HEK293 (cell line): ENCODE data around the gene PCNX3.

Source experiments
- CTCF ChIA-PET: fragments of 350-600 bp; formaldehyde crosslinking; extraction: SDS; loops from one replicate; lab custom pipeline; 2021; ENCODE audit warnings: antibody characterized with exemption; lab: Yijun Ruan, JAX
- POLR2A ChIA-PET: fragments of 300-600 bp; formaldehyde crosslinking; extraction: SDS; loops from one replicate; lab custom pipeline; 2020; ENCODE audit warnings: antibody characterized with exemption, inconsistent platforms; lab: Yijun Ruan, JAX
- H3K27ac ChIP-seq: fragments of 200-500 bp; sonication (Bioruptor generic); 2 replicates; pipeline ENCODE4 v1.5.1; 2014; ENCODE audit warnings: low read depth, low read length, control low read depth, inconsistent platforms; ENCODE audit errors: extremely low read depth
- H3K36me3 ChIP-seq, 2 experiments: fragments of 200-500 bp in 1 of 2; sonication (Bioruptor generic) in 1 of 2; 1 replicate in 1 of 2; 2 replicates in 1 of 2; pipeline ENCODE4 v1.5.1; 2014 to 2017; ENCODE audit warnings: inconsistent platforms in 2 of 2, low read length in 2 of 2; ENCODE audit not compliant: control insufficient read depth in 2 of 2, insufficient read depth in 1 of 2
- H3K4me1 ChIP-seq: fragments of 200-500 bp; sonication (Bioruptor generic); 2 replicates; pipeline ENCODE4 v1.5.1; 2014; ENCODE audit warnings: mild to moderate bottlenecking, low read length, inconsistent platforms; ENCODE audit not compliant: control insufficient read depth, insufficient read depth
- H3K4me3 ChIP-seq: 2 replicates; pipeline ENCODE4 v1.5.1; 2011; ENCODE audit warnings: low read depth, mild to moderate bottlenecking, control low read depth, low read length, moderate library complexity
- H3K9me3 ChIP-seq: fragments of 200-500 bp; sonication (Bioruptor generic); 2 replicates; pipeline ENCODE4 v1.5.1; 2014; ENCODE audit warnings: low read depth, low read length, inconsistent platforms; ENCODE audit not compliant: control insufficient read depth, insufficient read depth
- ELK4 ChIP-seq: IDR thresholded peaks from 2 replicates; pipeline ENCODE4 v1.6.1; 2011; ENCODE audit warnings: mild to moderate bottlenecking, low read depth, low read length, borderline replicate concordance
- GLI2 ChIP-seq: fragments of 450-650 bp; formaldehyde crosslinking; IDR thresholded peaks from 2 replicates; pipeline ENCODE4; 2017; ENCODE audit warnings: missing biosample characterization, missing genetic modification characterization, low read depth, borderline replicate concordance
- GLI4 ChIP-seq: fragments of 450-650 bp; formaldehyde crosslinking; IDR thresholded peaks from 2 replicates; pipeline ENCODE4 v1.5.1; 2016; ENCODE audit warnings: missing biosample characterization, missing genetic modification characterization
- HIC1 ChIP-seq: fragments of 450-650 bp; formaldehyde crosslinking; IDR thresholded peaks from 2 replicates; pipeline ENCODE4 v1.5.1; 2016; ENCODE audit warnings: missing biosample characterization, missing genetic modification characterization
- KLF1 ChIP-seq: fragments of 450-650 bp; formaldehyde crosslinking; IDR thresholded peaks from 2 replicates; pipeline ENCODE4 v1.5.1; 2016; ENCODE audit warnings: missing biosample characterization, missing genetic modification characterization
- KLF10 ChIP-seq: fragments of 450-650 bp; IDR thresholded peaks from 2 replicates; pipeline ENCODE4 v1.5.1; 2018; ENCODE audit warnings: missing biosample characterization, mild to moderate bottlenecking, missing genetic modification characterization
- KLF17 ChIP-seq: fragments of 450-650 bp; formaldehyde crosslinking; IDR thresholded peaks from 2 replicates; pipeline ENCODE4 v1.5.1; 2016; ENCODE audit warnings: missing biosample characterization, missing genetic modification characterization
- MZF1 ChIP-seq: fragments of 450-650 bp; formaldehyde crosslinking; IDR thresholded peaks from 2 replicates; pipeline ENCODE4 v1.5.1; 2017; ENCODE audit warnings: missing biosample characterization, missing genetic modification characterization, borderline replicate concordance
- SP3 ChIP-seq: fragments of 450-650 bp; formaldehyde crosslinking; IDR thresholded peaks from 2 replicates; pipeline ENCODE4 v1.5.1; 2016; ENCODE audit warnings: missing biosample characterization, missing genetic modification characterization
- ZBTB26 ChIP-seq: fragments of 450-650 bp; formaldehyde crosslinking; optimal IDR thresholded peaks from 2 replicates; pipeline ENCODE3; 2016; ENCODE audit warnings: missing biosample characterization, mild to moderate bottlenecking, missing genetic modification characterization
- ZBTB48 ChIP-seq: fragments of 450-650 bp; formaldehyde crosslinking; IDR thresholded peaks from 2 replicates; pipeline ENCODE4 v1.5.1; 2016; ENCODE audit warnings: missing biosample characterization, missing genetic modification characterization
- ZBTB7A ChIP-seq: fragments of 450-650 bp; formaldehyde crosslinking; IDR thresholded peaks from 2 replicates; pipeline ENCODE4 v1.5.1; 2016; ENCODE audit warnings: low read depth, missing biosample characterization, missing genetic modification characterization
- ZNF114 ChIP-seq: fragments of 450-650 bp; formaldehyde crosslinking; IDR thresholded peaks from 2 replicates; pipeline ENCODE4 v1.5.0; 2017; ENCODE audit warnings: missing biosample characterization, missing genetic modification characterization
- ZNF132 ChIP-seq: fragments of 450-650 bp; formaldehyde crosslinking; IDR thresholded peaks from 2 replicates; pipeline ENCODE4 v1.5.1; 2017; ENCODE audit warnings: missing biosample characterization, missing genetic modification characterization, borderline replicate concordance
- ZNF146 ChIP-seq: fragments of 450-650 bp; formaldehyde crosslinking; IDR thresholded peaks from 2 replicates; pipeline ENCODE4 v1.5.1; 2016; ENCODE audit warnings: missing biosample characterization, missing genetic modification characterization
- ZNF16 ChIP-seq: fragments of 450-650 bp; formaldehyde crosslinking; IDR thresholded peaks from 2 replicates; pipeline ENCODE4 v1.5.1; 2016; ENCODE audit warnings: low read depth, missing biosample characterization, missing genetic modification characterization
- ZNF169 ChIP-seq: fragments of 450-650 bp; formaldehyde crosslinking; IDR thresholded peaks from 2 replicates; pipeline ENCODE4 v1.5.1; 2016; ENCODE audit warnings: missing biosample characterization, missing genetic modification characterization
- ZNF19 ChIP-seq: fragments of 450-650 bp; formaldehyde crosslinking; IDR thresholded peaks from 2 replicates; pipeline ENCODE4; 2016; ENCODE audit warnings: missing biosample characterization, missing genetic modification characterization, low read depth
- ZNF23 ChIP-seq: fragments of 450-650 bp; formaldehyde crosslinking; IDR thresholded peaks from 2 replicates; pipeline ENCODE4 v1.5.1; 2016; ENCODE audit warnings: missing biosample characterization, missing genetic modification characterization, borderline replicate concordance
- ZNF280C ChIP-seq: fragments of 450-650 bp; formaldehyde crosslinking; IDR thresholded peaks from 2 replicates; pipeline ENCODE4 v1.5.1; 2016; ENCODE audit warnings: missing biosample characterization, missing genetic modification characterization
- ZNF404 ChIP-seq: fragments of 450-650 bp; formaldehyde crosslinking; IDR thresholded peaks from 2 replicates; pipeline ENCODE4 v1.5.1; 2017; ENCODE audit warnings: missing biosample characterization, missing genetic modification characterization
- ZNF48 ChIP-seq: fragments of 450-650 bp; formaldehyde crosslinking; IDR thresholded peaks from 2 replicates; pipeline ENCODE4 v1.5.1; 2016; ENCODE audit warnings: missing biosample characterization, missing genetic modification characterization
- ZNF510 ChIP-seq: fragments of 450-650 bp; formaldehyde crosslinking; IDR thresholded peaks from 2 replicates; pipeline ENCODE4 v1.5.1; 2018; ENCODE audit warnings: mild to moderate bottlenecking, missing genetic modification characterization, missing biosample characterization; ENCODE audit not compliant: insufficient replicate concordance
- ZNF623 ChIP-seq: fragments of 450-650 bp; formaldehyde crosslinking; IDR thresholded peaks from 2 replicates; pipeline ENCODE4 v1.5.1; 2016; ENCODE audit warnings: missing biosample characterization, missing genetic modification characterization
- ZNF785 ChIP-seq: fragments of 450-650 bp; formaldehyde crosslinking; IDR thresholded peaks from 2 replicates; pipeline ENCODE4 v1.5.1; 2016; ENCODE audit warnings: missing biosample characterization, missing genetic modification characterization
- TF ChIP-seq, protein P1 (sequence below): fragments of 450-650 bp; IDR thresholded peaks from 2 replicates; pipeline ENCODE4 v1.5.1; 2018; ENCODE audit warnings: missing biosample characterization, missing genetic modification characterization
- TF ChIP-seq, protein P2 (sequence below): fragments of 450-650 bp; formaldehyde crosslinking; IDR thresholded peaks from 2 replicates; pipeline ENCODE4 v1.5.1; 2016; ENCODE audit warnings: missing biosample characterization, missing genetic modification characterization

PCNX3 gene

DNA sequence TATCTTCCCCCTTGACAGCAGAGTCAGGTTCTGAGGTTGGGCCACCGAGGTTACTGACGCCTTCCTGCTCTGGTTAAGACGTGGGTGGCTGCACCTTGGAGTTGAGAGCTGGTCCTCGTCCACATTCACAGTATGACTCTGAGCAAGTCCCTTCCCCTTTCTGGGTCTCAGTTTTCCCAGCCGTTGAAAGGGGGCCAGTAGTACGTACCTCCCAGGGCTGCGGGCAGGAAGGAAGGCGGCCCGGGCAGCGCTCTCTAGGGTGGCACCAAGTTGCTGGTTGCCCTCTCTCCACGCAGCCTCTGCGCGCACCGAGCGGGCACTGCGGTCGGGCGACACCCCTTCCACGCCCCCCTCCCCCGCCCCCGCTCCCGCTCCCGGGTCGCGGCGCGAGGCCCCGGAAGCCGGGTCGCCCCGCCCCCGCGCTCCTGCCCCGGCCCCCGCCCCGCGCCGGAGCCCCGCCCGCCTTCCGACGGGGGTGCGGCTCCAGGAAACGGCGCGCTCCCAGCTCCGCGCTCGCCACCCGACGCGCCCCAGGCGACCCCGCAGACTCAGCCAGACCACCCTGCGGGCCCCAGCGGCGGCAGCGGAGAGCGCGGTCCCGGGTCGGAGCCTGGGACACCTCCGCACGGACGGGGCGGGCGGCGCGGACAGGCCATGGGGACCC, 39.9 kb upstream of the PCNX3 start, which contains the start of gene EHBP1L1:
EHBP1L1 (plus strand) TSS at position 486 of the 664 bp plus-strand sequence. CDS start 250 bp downstream, outside the sequence.
- Histone ChIP-seq H3K4me3 (peak within 1 kb of the TSS; percentile 31), H3K4me1 (peaks cover 17% of the 10 kb centered on the region; the same call in 1 of the 2 replicates), H3K27ac (no peak within 1 kb of the TSS; the same call in 1 of the 2 replicates), H3K36me3 (peaks cover 0 to 14% of the 10 kb centered on the region in 2 experiments; a peak in 1 of 3 replicates), H3K9me3 (no peaks in the 10 kb centered on the region)
- POLR2A ChIA-PET: interaction anchor here (0.6 to 1.3 kb wide), 9 partner anchors 10 to 410 kb away, joined by 3 to 9 read pairs (median 3); partner anchors contain the start of genes PCNX3 and SIPA1
- CTCF ChIA-PET: interaction anchor here (0.5 to 3.5 kb wide), 12 partner anchors 13 to 466 kb away, joined by 3 to 28 read pairs (median 4); no protein-coding TSS in a partner anchor
- TF ChIP-seq, protein P1, sequence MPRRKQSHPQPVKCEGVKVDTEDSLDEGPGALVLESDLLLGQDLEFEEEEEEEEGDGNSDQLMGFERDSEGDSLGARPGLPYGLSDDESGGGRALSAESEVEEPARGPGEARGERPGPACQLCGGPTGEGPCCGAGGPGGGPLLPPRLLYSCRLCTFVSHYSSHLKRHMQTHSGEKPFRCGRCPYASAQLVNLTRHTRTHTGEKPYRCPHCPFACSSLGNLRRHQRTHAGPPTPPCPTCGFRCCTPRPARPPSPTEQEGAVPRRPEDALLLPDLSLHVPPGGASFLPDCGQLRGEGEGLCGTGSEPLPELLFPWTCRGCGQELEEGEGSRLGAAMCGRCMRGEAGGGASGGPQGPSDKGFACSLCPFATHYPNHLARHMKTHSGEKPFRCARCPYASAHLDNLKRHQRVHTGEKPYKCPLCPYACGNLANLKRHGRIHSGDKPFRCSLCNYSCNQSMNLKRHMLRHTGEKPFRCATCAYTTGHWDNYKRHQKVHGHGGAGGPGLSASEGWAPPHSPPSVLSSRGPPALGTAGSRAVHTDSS (tag by site-specific recombination): no peak
- TF ChIP-seq ZNF16 (tag by site-specific recombination) (no peak), ZNF169 (tag by site-specific recombination) (no peak), SP3 (tag by site-specific recombination) (peak; percentile 34; the same call in 1 of the 2 replicates), ZBTB7A (tag by site-specific recombination) (no peak), ZBTB48 (tag by site-specific recombination) (no peak), ZBTB26 (peak; percentile 41), ZNF23 (tag by site-specific recombination) (no peak), ZNF146 (no peak), KLF17 (tag by site-specific recombination) (0 out of 2 replicates have a peak, but pooled peaks have one; percentile 21), HIC1 (tag by site-specific recombination) (0 out of 2 replicates have a peak, but pooled peaks have one; percentile 28), KLF10 (tag by site-specific recombination) (peak; percentile 80), MZF1 (tag by site-specific recombination) (no peak), ZNF404 (tag by site-specific recombination) (no peak), ZNF19 (no peak), ZNF132 (tag by site-specific recombination) (no peak), KLF1 (tag by site-specific recombination) (peak; percentile 48), ZNF48 (tag by site-specific recombination) (no peak), ZNF785 (no peak), ZNF623 (tag by site-specific recombination) (no peak), ELK4 (no peak), ZNF114 (tag by site-specific recombination) (no peak), GLI2 (tag by site-specific recombination) (no peak), GLI4 (tag by site-specific recombination) (no peak), ZNF510 (tag by site-specific recombination) (no peak), ZNF280C (tag by site-specific recombination) (no peak)
- TF ChIP-seq, protein P2, sequence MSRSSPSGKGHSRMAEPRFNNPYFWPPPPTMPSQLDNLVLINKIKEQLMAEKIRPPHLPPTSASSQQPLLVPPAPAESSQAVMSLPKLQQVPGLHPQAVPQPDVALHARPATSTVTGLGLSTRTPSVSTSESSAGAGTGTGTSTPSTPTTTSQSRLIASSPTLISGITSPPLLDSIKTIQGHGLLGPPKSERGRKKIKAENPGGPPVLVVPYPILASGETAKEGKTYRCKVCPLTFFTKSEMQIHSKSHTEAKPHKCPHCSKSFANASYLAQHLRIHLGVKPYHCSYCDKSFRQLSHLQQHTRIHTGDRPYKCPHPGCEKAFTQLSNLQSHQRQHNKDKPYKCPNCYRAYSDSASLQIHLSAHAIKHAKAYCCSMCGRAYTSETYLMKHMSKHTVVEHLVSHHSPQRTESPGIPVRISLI: no peak
